ENCODE results near the gene CENPF.

DNA sequence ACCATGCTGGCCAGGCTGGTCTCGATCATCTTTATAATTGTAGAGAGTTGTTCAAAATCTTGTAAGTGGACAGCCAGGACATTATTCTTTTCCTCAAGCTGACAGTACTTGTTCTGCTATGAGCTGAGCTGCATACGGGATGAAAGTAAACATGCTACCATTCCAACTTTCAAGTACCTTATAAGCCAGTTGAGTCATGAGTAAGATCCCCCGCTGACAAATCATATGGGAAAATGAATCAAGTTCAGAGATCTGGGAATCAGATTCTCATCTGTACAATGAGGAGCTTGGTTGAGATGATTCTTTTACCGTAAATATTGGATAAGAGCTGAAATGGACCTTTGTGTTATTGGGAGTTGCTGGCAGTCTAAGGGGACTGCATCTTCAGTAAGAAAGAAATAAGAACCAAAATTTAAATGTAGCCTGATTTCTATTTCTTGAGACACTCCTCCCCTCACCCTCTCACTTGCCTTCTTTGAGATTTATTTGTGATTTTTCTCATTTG is 62.7 kb downstream of the CENPF start:
- TF ChIP-seq POLR2A (IDR thresholded peaks at IDR 0.05) (no peak), POLR2AphosphoS5 (IDR thresholded peaks at IDR 0.05) (no peak)

All from prostate gland (tissue), 1 donor.